H1 (cell line): ENCODE measurements around the gene FAM186B.

Experiments
- BRCA1 ChIP-seq: IDR thresholded peaks from 2 replicates; pipeline ENCODE4 v1.6.1; 2012; ENCODE audit warnings: low read depth, low read length, improper control_type of control experiment
- CBX8 ChIP-seq: fragments of 300-800, 300-1000 bp; sonication (generic); IDR thresholded peaks from 2 replicates; pipeline ENCODE4 v1.7.1; 2016; ENCODE audit warnings: low read depth, low read length, borderline replicate concordance
- CHD2 ChIP-seq: IDR thresholded peaks from 2 replicates; pipeline ENCODE4 v1.6.1; 2012; ENCODE audit warnings: low read length, improper control_type of control experiment
- EZH2 ChIP-seq: fragments of 200-600 bp; sonication (generic); IDR thresholded peaks from 2 replicates; pipeline ENCODE4 v1.7.1; 2012; ENCODE audit warnings: low read depth, mild to moderate bottlenecking, moderate library complexity, low read length, inconsistent platforms; ENCODE audit not compliant: severe bottlenecking
- RFX5 ChIP-seq: IDR thresholded peaks from 2 replicates; pipeline ENCODE4 v1.6.1; 2011; ENCODE audit warnings: low read depth, low read length, improper control_type of control experiment, borderline replicate concordance
- TF ChIP-seq, protein P1 (sequence below), 3 experiments: IDR thresholded peaks; 1 replicate in 2 of 3; 2 replicates in 1 of 3; pipeline versions ENCODE4 v1.5.1 to v1.6.1; 2011; ENCODE audit warnings: low read length in 3 of 3, mild to moderate bottlenecking in 3 of 3, inconsistent platforms in 2 of 3, low read depth in 1 of 3, moderate library complexity in 1 of 3; ENCODE audit not compliant: insufficient read depth in 1 of 3; ENCODE audit errors: control extremely low read depth in 1 of 3

DNA sequence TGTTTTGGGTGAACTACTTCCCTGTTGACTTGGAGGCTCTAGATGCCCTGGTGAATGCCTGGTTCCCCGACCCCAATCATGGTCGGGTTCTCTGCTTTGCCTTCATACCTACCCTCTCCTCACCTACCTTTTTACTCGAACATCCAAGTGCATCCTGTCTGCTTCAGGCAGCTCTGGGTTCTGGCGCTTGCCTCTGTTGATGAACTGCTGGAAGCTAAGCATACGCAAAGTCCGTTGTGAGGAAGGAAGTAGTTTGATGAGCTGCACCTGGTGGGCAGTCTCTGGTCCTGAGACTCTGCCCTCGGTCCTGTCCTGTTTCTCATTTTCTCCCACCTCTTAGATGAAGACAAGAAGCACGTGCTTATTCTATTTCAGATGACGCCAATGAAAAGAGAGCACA lies 53.0 kb downstream of the FAM186B start:
- TF ChIP-seq, protein P1, sequence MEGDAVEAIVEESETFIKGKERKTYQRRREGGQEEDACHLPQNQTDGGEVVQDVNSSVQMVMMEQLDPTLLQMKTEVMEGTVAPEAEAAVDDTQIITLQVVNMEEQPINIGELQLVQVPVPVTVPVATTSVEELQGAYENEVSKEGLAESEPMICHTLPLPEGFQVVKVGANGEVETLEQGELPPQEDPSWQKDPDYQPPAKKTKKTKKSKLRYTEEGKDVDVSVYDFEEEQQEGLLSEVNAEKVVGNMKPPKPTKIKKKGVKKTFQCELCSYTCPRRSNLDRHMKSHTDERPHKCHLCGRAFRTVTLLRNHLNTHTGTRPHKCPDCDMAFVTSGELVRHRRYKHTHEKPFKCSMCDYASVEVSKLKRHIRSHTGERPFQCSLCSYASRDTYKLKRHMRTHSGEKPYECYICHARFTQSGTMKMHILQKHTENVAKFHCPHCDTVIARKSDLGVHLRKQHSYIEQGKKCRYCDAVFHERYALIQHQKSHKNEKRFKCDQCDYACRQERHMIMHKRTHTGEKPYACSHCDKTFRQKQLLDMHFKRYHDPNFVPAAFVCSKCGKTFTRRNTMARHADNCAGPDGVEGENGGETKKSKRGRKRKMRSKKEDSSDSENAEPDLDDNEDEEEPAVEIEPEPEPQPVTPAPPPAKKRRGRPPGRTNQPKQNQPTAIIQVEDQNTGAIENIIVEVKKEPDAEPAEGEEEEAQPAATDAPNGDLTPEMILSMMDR (IDR thresholded peaks at IDR 0.05; ENCODE audit: control extremely low read depth in 1 of 3, insufficient read depth in 1 of 3, low read depth in 1 of 3, low read length in 3 of 3), result no peak
- TF ChIP-seq BRCA1 (no peak), RFX5 (no peak), EZH2 (no peak), CBX8 (no peak), CHD2 (no peak)
